Gastroesophageal sphincter (tissue), 4 donors: ENCODE results near the gene METTL16. TPM values are rescaled to one million over a fixed set of nuclear protein-coding genes. Genes with fewer than 3 reads are reported as not detected.
"Not testable (repeated sequence)": the region's sequence is repeated elsewhere in the genome, so short reads cannot be mapped to it uniquely, and the experiment has no call there.

Experiments
- ATAC-seq: fragments of 150-250 bp; one replicate; pipeline ENCODE4 v1.9.1; 2016; ENCODE audit warnings: mild to moderate bottlenecking, moderate library complexity
- H3K27ac ChIP-seq, 4 donors: fragments of 200-600 bp; sonication (generic) in 3 of 4; 1 replicate in 3 of 4; 2 replicates in 1 of 4; pipeline ENCODE4 v1.5.1; 2016 to 2019
- H3K27me3 ChIP-seq: fragments of 200-600 bp; sonication (generic); one replicate; pipeline ENCODE4 v1.5.1; 2019
- H3K36me3 ChIP-seq, 2 donors: fragments of 200-600 bp; sonication (generic); one replicate each; pipeline ENCODE4 v1.5.1; 2019; ENCODE audit warnings: control low read depth in 1 of 2
- H3K4me1 ChIP-seq, 3 donors: fragments of 200-600 bp; sonication (generic); 1 replicate in 2 of 3; 2 replicates in 1 of 3; pipeline ENCODE4 v1.5.1; 2016 to 2019; ENCODE audit warnings: control low read depth in 2 of 3
- H3K4me3 ChIP-seq, 2 donors: fragments of 200-600 bp; sonication (generic); one replicate each; pipeline ENCODE4 v1.5.1; 2019; ENCODE audit warnings: mild to moderate bottlenecking in 1 of 2, moderate library complexity in 1 of 2
- H3K9me3 ChIP-seq, 3 donors: fragments of 200-600 bp; sonication (generic); one replicate each; pipeline ENCODE4 v1.5.1; 2017 to 2019; ENCODE audit warnings: control low read depth in 2 of 3
- CTCF ChIP-seq, 4 experiments: fragments of 200-600 bp in 2 of 4; fragments of 450-650 bp in 2 of 4; sonication (generic) in 1 of 4; IDR thresholded peaks; one replicate each; pipeline ENCODE4 v1.5.1; 2017 to 2019; ENCODE audit warnings: antibody characterized with exemption in 4 of 4, mild to moderate bottlenecking in 2 of 4, moderate library complexity in 2 of 4
- EP300 ChIP-seq: sonication (generic); formaldehyde crosslinking; IDR thresholded peaks from one replicate; pipeline ENCODE4 v1.6.1; 2017; ENCODE audit warnings: antibody characterized with exemption, mild to moderate bottlenecking
- POLR2A ChIP-seq, 2 donors: fragments of 450-650 bp; IDR thresholded peaks; one replicate each; pipeline ENCODE4 v1.6.1; 2017; ENCODE audit warnings: antibody characterized with exemption in 2 of 2, mild to moderate bottlenecking in 2 of 2, moderate library complexity in 1 of 2
- POLR2AphosphoS5 ChIP-seq: sonication (generic); formaldehyde crosslinking; IDR thresholded peaks from one replicate; pipeline ENCODE4 v1.6.1; 2017; ENCODE audit warnings: antibody characterized with exemption
- WGBS, 2 donors: methylation state at CpG; one replicate each; pipeline ENCODE4 v1.1.5; 2018; ENCODE audit warnings: low coverage in 1 of 2; 5-methylcytosine and 5-hydroxymethylcytosine counted together
- total RNA-seq, 4 donors: library from RNA; depleted of rRNA; stranded (reverse); fragments of >200 nt; gene quantifications; one replicate each; pipeline ENCODE4 v1.1.0, GENCODE V29; 2016

The METTL16 gene
- total RNA-seq, 4 donors from 2014 or later, result 30.7 to 68.0 (median 58.7) TPM

DNA sequence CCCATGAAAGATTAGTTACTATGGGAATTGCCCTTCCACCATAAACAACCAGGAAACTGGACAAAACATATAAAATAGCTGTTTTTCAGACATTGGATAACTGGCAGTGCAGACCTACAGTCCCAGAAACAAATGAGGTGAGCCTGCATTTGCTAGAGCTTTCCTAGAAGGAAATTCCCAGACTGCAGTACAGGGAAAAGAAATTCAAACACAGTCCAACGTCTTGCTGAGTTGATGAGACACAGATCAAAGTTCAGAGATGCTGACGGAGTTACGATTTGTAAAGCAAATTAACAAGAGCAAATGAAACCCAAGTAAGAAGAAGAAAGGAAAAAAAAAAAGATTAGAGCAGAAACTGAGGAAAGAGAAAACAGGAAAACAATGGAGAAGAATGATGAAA lies 69.5 kb downstream of the METTL16 start:
- ATAC-seq, result no peak
- no peaks in the 10 kb centered on the region for H3K27me3 ChIP-seq
- H3K27ac ChIP-seq, result no peak overlapping the region
- 7 to 43% methylated on average over 2 to 3 of the region's 3 CpGs for WGBS, 2 donors
- peaks cover 0 to 53% of the 10 kb centered on the region in 2 donors for H3K36me3 ChIP-seq
- H3K9me3 ChIP-seq, result no peaks in the 10 kb centered on the region
- no peak overlapping the region for H3K4me3 ChIP-seq
- H3K4me1 ChIP-seq, result no peaks in the 10 kb centered on the region
- TF ChIP-seq EP300, result no peak
- no peak for TF ChIP-seq POLR2AphosphoS5
- TF ChIP-seq CTCF (IDR thresholded peaks at IDR 0.05), result no peak
- no peak for TF ChIP-seq POLR2A (IDR thresholded peaks at IDR 0.05)

DNA sequence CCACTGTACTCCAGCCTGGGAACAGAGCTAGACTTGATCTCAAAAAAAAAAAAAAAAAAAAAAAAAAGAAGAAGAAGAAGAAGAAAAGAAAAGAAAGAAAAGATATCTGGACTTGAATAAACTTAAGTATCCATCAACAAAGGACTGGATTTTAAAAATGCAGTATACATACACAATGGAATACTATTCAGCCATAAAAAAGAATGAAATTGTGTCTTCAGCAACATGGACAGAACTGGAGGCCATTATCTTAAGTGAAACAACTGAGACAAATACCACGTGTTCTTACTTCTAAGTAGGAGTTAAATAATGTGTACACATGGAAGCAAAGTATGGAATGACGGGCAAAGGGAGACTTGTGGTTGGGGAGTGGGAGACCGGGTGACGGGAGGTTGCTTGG lies 70.8 kb downstream of the METTL16 start:
- no peak overlapping the region for H3K4me3 ChIP-seq
- H3K36me3 ChIP-seq, result peaks cover 0 to 65% of the 10 kb centered on the region in 2 donors
- no peaks in the 10 kb centered on the region for H3K4me1 ChIP-seq
- whole genome bisulfite sequencing, 2 donors, result 89 to 97% methylated on average over 4 of the region's 4 CpGs
- TF ChIP-seq POLR2AphosphoS5, result no peak
- TF ChIP-seq EP300, result no peak
- TF ChIP-seq CTCF (IDR thresholded peaks at IDR 0.05), result no peak
- no peak for TF ChIP-seq POLR2A (IDR thresholded peaks at IDR 0.05)
- no peaks in the 10 kb centered on the region for H3K9me3 ChIP-seq
- H3K27me3 ChIP-seq, result no peaks in the 10 kb centered on the region
- no peak overlapping the region for H3K27ac ChIP-seq
- ATAC-seq, result no peak

DNA sequence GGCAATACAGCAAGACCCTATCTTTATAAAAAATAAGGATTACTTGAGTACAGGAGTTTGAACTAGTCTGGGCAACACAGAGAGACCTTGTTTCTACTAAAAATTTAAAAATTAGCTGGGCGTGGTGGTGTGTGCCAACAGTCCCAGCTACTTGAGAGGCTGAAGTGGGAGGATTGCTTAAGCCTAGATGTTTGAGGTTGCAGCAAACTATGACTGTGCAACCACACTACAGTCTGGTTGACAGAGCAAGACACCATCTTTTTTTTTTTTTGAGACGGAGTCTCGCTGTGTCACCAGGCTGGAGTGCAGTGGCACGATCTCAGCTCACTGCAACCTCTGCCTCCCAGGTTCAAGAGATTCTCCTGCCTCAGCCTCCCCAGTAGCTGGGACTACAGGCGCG lies 71.7 kb downstream of the METTL16 start:
- not testable (repeated sequence) for H3K27ac ChIP-seq, H3K4me1 ChIP-seq, ATAC-seq, H3K9me3 ChIP-seq, H3K4me3 ChIP-seq, H3K27me3 ChIP-seq
- peaks cover 0 to 67% of the 10 kb centered on the region in 2 donors for H3K36me3 ChIP-seq
- WGBS, 2 donors, result 95% methylated on average over 6 of the region's 6 CpGs; no CpG with 5 or more reads in 1 of the 2 donors

GRCh38 chr17:2438823-2439222 lies 72.9 kb downstream of the METTL16 start:
- Histone ChIP-seq H3K4me1 (no peaks in the 10 kb centered on the region), H3K9me3 (no peaks in the 10 kb centered on the region), H3K4me3 (no peak overlapping the region), H3K27me3 (no peaks in the 10 kb centered on the region), H3K36me3 (peaks cover 0 to 76% of the 10 kb centered on the region in 2 donors), H3K27ac (no peak overlapping the region)
- 95% methylated on average over 6 of the region's 6 CpGs; no CpG with 5 or more reads in 1 of the 2 donors for WGBS, 2 donors
- no peak for ATAC-seq
- TF ChIP-seq POLR2AphosphoS5 (no peak), EP300 (no peak), POLR2A (IDR thresholded peaks at IDR 0.05) (no peak), CTCF (IDR thresholded peaks at IDR 0.05) (no peak)

- Histone ChIP-seq H3K4me3 (no peak overlapping the region), H3K27ac (no peak overlapping the region), H3K4me1 (no peaks in the 10 kb centered on the region), H3K27me3 (no peaks in the 10 kb centered on the region), H3K36me3 (peaks cover 0 to 99% of the 10 kb centered on the region in 2 donors), H3K9me3 (no peaks in the 10 kb centered on the region)
- no peak for TF ChIP-seq EP300
- 100% methylated on average over 1 of the region's 5 CpGs; no CpG with 5 or more reads in 1 of the 2 donors for WGBS, 2 donors
- no peak for ATAC-seq
These were observed 75.3 kb downstream of the METTL16 start for GRCh38 chr17:2436316-2436905.

DNA sequence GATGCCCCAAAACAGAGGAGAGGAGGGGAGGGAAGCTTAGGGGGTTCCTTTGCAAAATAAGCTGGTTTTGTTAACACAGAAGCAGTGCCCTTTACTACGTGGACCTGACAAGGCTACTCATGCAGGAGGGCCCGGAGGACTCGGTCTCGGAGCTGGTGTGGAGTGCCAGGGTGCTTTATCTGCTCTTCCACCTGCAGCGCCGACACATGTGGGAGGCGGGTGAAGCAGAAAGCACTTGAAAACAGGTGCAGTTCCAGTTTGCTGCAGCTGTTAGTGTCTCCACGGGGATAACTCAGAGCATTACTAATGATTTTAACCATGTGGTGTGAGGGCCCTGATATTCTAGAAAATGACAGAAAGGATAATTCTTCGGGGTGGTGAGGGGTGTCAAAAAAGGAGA lies 75.8 kb downstream of the METTL16 start:
- H3K4me3 ChIP-seq, result no peak overlapping the region
- WGBS, 2 donors, result 40% methylated on average over 2 of the region's 9 CpGs; no CpG with 5 or more reads in 1 of the 2 donors
- H3K36me3 ChIP-seq, result peaks cover 0 to 93% of the 10 kb centered on the region in 2 donors
- H3K27ac ChIP-seq, result no peak overlapping the region
- H3K27me3 ChIP-seq, result no peaks in the 10 kb centered on the region
- no peak for ATAC-seq
- no peaks in the 10 kb centered on the region for H3K9me3 ChIP-seq
- no peaks in the 10 kb centered on the region for H3K4me1 ChIP-seq
- no peak for TF ChIP-seq EP300
- TF ChIP-seq POLR2A (IDR thresholded peaks at IDR 0.05), result no peak
- no peak for TF ChIP-seq CTCF (IDR thresholded peaks at IDR 0.05)
